Neural cell (in vitro differentiated cells): ENCODE measurements around the gene RSF1. TPM values are rescaled to one million over a fixed set of nuclear protein-coding genes. Genes with fewer than 3 reads are reported as not detected.

ENCODE experiments used
- H2AFZ ChIP-seq: fragments of 200-600, 300-800 bp; sonication (generic), shearing (Covaris generic); 2 replicates; pipeline ENCODE4 v1.6.0; 2014; ENCODE audit warnings: low read depth, mild to moderate bottlenecking, antibody characterized with exemption, low read length, moderate library complexity
- H3F3A ChIP-seq: fragments of 200-600 bp; shearing (Covaris generic); 2 replicates; pipeline ENCODE4 v1.6.1; 2016; ENCODE audit warnings: mild to moderate bottlenecking, moderate library complexity, mixed read lengths, antibody characterized with exemption, low read length; ENCODE audit not compliant: insufficient read depth, poor library complexity, severe bottlenecking
- H3K27ac ChIP-seq: fragments of 200-600, 300-800 bp; sonication (generic), shearing (Covaris generic); 2 replicates; pipeline ENCODE4 v1.5.1; 2014; ENCODE audit warnings: mild to moderate bottlenecking, low read length, moderate library complexity
- H3K27me3 ChIP-seq: fragments of 300-800, 200-600 bp; sonication (generic), shearing (Covaris generic); 2 replicates; pipeline ENCODE4 v1.6.0; 2014; ENCODE audit warnings: mild to moderate bottlenecking, low read depth, low read length, moderate library complexity; ENCODE audit not compliant: insufficient read depth
- H3K36me3 ChIP-seq: fragments of 300-800, 200-600 bp; sonication (generic), shearing (Covaris generic); 2 replicates; pipeline ENCODE4 v1.5.1; 2014; ENCODE audit warnings: mild to moderate bottlenecking, antibody characterized with exemption, low read length, moderate library complexity; ENCODE audit not compliant: insufficient read depth
- H3K4me2 ChIP-seq: fragments of 300-800, 200-600 bp; sonication (generic), shearing (Covaris generic); 2 replicates; pipeline ENCODE4 v1.6.0; 2014; ENCODE audit warnings: mild to moderate bottlenecking, low read length
- H3K4me3 ChIP-seq: fragments of 300-800, 200-600 bp; sonication (generic), shearing (Covaris generic); 2 replicates; pipeline ENCODE4 v1.5.1; 2014; ENCODE audit warnings: mild to moderate bottlenecking, low read length, moderate library complexity
- H3K79me2 ChIP-seq: fragments of 200-600 bp; shearing (Covaris generic); replicated peaks from 2 replicates; pipeline ENCODE4 v1.6.0; 2014; ENCODE audit warnings: mild to moderate bottlenecking, low read length, moderate library complexity; ENCODE audit not compliant: insufficient read depth
- H3K9ac ChIP-seq: fragments of 300-800, 200-600 bp; sonication (generic), shearing (Covaris generic); 2 replicates; pipeline ENCODE4 v1.6.1; 2016; ENCODE audit warnings: mild to moderate bottlenecking, low read length, mixed read lengths
- H3K9me2 ChIP-seq: fragments of 200-600 bp; shearing (Covaris generic); 2 replicates; pipeline ENCODE4 v1.6.1; 2016; ENCODE audit warnings: mild to moderate bottlenecking, low read length, mixed read lengths; ENCODE audit not compliant: insufficient read depth
- H3K9me3 ChIP-seq: fragments of 200-600, 300-800 bp; sonication (generic), shearing (Covaris generic); 2 replicates; pipeline ENCODE4 v1.6.1; 2016; ENCODE audit warnings: mild to moderate bottlenecking, mixed run types, low read length, moderate library complexity, mixed read lengths
- H4K20me1 ChIP-seq: fragments of 200-600 bp; shearing (Covaris generic); 2 replicates; pipeline ENCODE4 v1.6.1; 2016; ENCODE audit warnings: mild to moderate bottlenecking, mixed run types; ENCODE audit not compliant: insufficient read depth
- CTCF ChIP-seq: fragments of 450-650 bp; IDR thresholded peaks from 2 replicates; pipeline ENCODE4 v1.5.1; 2014; ENCODE audit warnings: antibody characterized with exemption, mild to moderate bottlenecking, moderate library complexity; ENCODE audit not compliant: poor library complexity, severe bottlenecking
- EP300 ChIP-seq: fragments of 450-650 bp; conservative IDR thresholded peaks from 2 replicates; pipeline ENCODE4 v1.6.1; 2014; ENCODE audit warnings: antibody characterized with exemption, mild to moderate bottlenecking, moderate library complexity; ENCODE audit not compliant: poor library complexity, severe bottlenecking
- EZH2 ChIP-seq: fragments of 200-600, 300-800 bp; shearing (Covaris generic), sonication (generic); IDR thresholded peaks from 2 replicates; pipeline ENCODE4 v1.6.1; 2014; ENCODE audit warnings: antibody characterized with exemption, low read length, borderline replicate concordance, mild to moderate bottlenecking; ENCODE audit not compliant: insufficient read depth, poor library complexity, severe bottlenecking
- MXI1 ChIP-seq: fragments of 450-650 bp; conservative IDR thresholded peaks from 2 replicates; pipeline ENCODE4 v1.6.1; 2014; ENCODE audit warnings: antibody characterized with exemption, mild to moderate bottlenecking; ENCODE audit not compliant: poor library complexity, severe bottlenecking
- POLR2AphosphoS5 ChIP-seq: IDR thresholded peaks from 2 replicates; pipeline ENCODE4 v1.6.1; 2012
- RAD21 ChIP-seq: fragments of 450-650 bp; conservative IDR thresholded peaks from 2 replicates; pipeline ENCODE4 v1.6.1; 2014; ENCODE audit warnings: antibody characterized with exemption, mild to moderate bottlenecking, moderate library complexity
- REST ChIP-seq: IDR thresholded peaks from 2 replicates; pipeline ENCODE4 v1.6.1; 2012; ENCODE audit warnings: borderline replicate concordance
- SMC3 ChIP-seq: fragments of 450-650 bp; conservative IDR thresholded peaks from 2 replicates; pipeline ENCODE4 v1.6.1; 2014; ENCODE audit warnings: antibody characterized with exemption, mild to moderate bottlenecking, moderate library complexity; ENCODE audit not compliant: poor library complexity
- TAF1 ChIP-seq: IDR thresholded peaks from 2 replicates; pipeline ENCODE4 v1.6.1; 2012; ENCODE audit warnings: low read depth
- polyA plus RNA-seq: library from polyadenylated mRNA; depleted of rRNA; stranded (reverse); fragments of >200 nt; gene quantifications from 2 replicates; pipeline ENCODE4 v1.2.3, GENCODE V29; 2014

Gene RSF1
- polyA plus RNA-seq, 1 donor from 2014 or later: 19.1 TPM

GRCh38 chr11:77687088-77687487, 133.4 kb downstream of the RSF1 start:
- no peak overlapping the region for H3K4me2 ChIP-seq

GRCh38 chr11:77677138-77677537, 143.4 kb downstream of the RSF1 start:
- no peaks in the 10 kb centered on the region for H3K9me3 ChIP-seq
- no peaks in the 10 kb centered on the region for H3K27me3 ChIP-seq
- no peaks in the 10 kb centered on the region for H3K79me2 ChIP-seq
- no peak overlapping the region for H3K27ac ChIP-seq
- H3K36me3 ChIP-seq: peaks cover 12% of the 10 kb centered on the region
- H2AFZ ChIP-seq: no peak overlapping the region
- TF ChIP-seq EZH2 (no peak), MXI1 (no peak), POLR2AphosphoS5 (no peak), TAF1 (no peak), SMC3 (no peak), CTCF (no peak), RAD21 (no peak), EP300 (no peak), REST (no peak)
- no peaks in the 10 kb centered on the region for H3K9me2 ChIP-seq
- no peaks in the 10 kb centered on the region for H3F3A ChIP-seq
- H4K20me1 ChIP-seq: no peaks in the 10 kb centered on the region
- H3K4me2 ChIP-seq: no peak overlapping the region
- no peak overlapping the region for H3K9ac ChIP-seq
- no peak overlapping the region for H3K4me3 ChIP-seq

More at GRCh38 chr11:77687088-77687487, 133.4 kb downstream of the RSF1 start:
- H3K9me3 ChIP-seq: no peaks in the 10 kb centered on the region
- TF ChIP-seq TAF1 (no peak), EP300 (no peak), EZH2 (no peak)
- no peaks in the 10 kb centered on the region for H3K79me2 ChIP-seq
- no peaks in the 10 kb centered on the region for H3F3A ChIP-seq
- H3K9ac ChIP-seq: no peak overlapping the region
- H3K9me2 ChIP-seq: no peaks in the 10 kb centered on the region
- no peak overlapping the region for H3K27ac ChIP-seq
- H3K36me3 ChIP-seq: peaks cover 7% of the 10 kb centered on the region
- H4K20me1 ChIP-seq: no peaks in the 10 kb centered on the region
- no peak overlapping the region for H2AFZ ChIP-seq
- H3K4me3 ChIP-seq: no peak overlapping the region
- no peaks in the 10 kb centered on the region for H3K27me3 ChIP-seq

- Histone ChIP-seq H2AFZ (no peak overlapping the region), H4K20me1 (no peaks in the 10 kb centered on the region), H3K27ac (no peak overlapping the region), H3K9me2 (no peaks in the 10 kb centered on the region), H3K36me3 (peaks cover 8% of the 10 kb centered on the region), H3K4me2 (no peak overlapping the region), H3K9ac (no peak overlapping the region), H3K9me3 (no peaks in the 10 kb centered on the region), H3F3A (no peaks in the 10 kb centered on the region), H3K4me3 (no peak overlapping the region), H3K27me3 (no peaks in the 10 kb centered on the region), H3K79me2 (no peaks in the 10 kb centered on the region)
- TF ChIP-seq CTCF: no peak
- no peak for TF ChIP-seq REST
- TF ChIP-seq TAF1: no peak
- TF ChIP-seq EZH2: no peak
- no peak for TF ChIP-seq RAD21
- TF ChIP-seq EP300: no peak
- TF ChIP-seq SMC3: no peak
- TF ChIP-seq MXI1: no peak
- no peak for TF ChIP-seq POLR2AphosphoS5
These were observed 148.3 kb downstream of the RSF1 start for GRCh38 chr11:77672264-77672663.
